ENCODE data around the gene LRRC34.

The LRRC34 gene

DNA sequence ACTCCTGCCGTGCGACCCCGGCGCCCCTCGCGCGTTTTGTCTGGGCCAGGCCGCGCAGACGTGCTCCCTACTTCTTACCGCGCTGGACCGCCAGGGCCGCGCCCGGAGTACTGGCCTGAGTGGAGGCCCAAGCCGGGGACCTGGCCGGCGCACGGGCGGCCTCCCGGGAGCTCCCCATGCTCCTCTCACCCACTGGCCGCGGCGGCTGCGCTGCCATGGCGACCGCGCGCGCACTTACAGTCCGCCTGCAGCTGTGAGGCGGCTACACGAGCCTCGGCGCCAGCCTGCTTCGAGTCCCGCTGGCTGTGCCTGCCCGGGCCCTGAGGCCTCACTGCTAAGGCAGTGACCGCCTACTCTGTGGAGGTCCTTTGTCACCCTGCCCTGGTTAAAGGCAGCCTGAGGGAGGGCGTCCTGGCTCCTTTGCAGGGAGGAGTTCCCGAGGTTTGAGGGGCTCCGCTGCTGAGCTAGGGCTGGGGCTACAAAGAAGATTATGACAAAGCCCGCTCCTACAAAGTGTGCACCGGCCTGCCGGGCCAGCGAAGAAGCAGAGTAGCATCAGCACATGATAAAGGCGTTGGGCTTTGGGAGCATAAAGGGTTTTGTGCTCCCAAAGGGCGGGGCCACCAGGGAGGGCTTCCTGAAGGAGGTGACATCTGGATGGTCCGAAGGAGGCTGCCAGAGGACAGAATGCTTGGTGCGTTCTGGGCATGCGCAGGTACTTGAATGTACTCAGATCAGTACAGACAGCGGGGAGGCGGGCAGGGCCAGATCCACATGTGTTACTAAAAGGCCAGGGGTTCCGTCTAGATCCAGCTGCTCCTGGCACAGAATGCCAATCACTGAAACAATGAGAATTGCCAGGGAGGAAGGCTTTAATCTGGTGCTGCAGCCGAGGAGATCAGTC, at the start of gene LRRC34, which contains the start of gene LRRIQ4:
TSS of gene LRRC34 (minus strand) at position 573 of the 904 bp plus-strand sequence. CDS start at position 217, 356 bp downstream.
TSS of gene LRRIQ4 (plus strand) at position 539 of the 904 bp plus-strand sequence. CDS start 9,052 bp downstream, outside the sequence.
- ATAC-seq (replicated peaks; ENCODE audit: extremely low read depth, poor library complexity, severe bottlenecking) (peak; percentile 54), DNase-seq (ENCODE audit: low spot score in 2 of 2) (peak; percentile 24 to 27)
- Mint-ChIP-seq H3K27ac (ENCODE audit: low read depth) (peak within 1 kb of the TSS; percentile 83), H3K4me3 (peak within 1 kb of the TSS; percentile 84), H3K36me3 (ENCODE audit: insufficient read depth) (peaks cover 3% of the 10 kb centered on the region), H3K27me3 (peaks cover 15% of the 10 kb centered on the region), H3K9me3 (peaks cover 5% of the 10 kb centered on the region), H3K4me1 (peaks cover 22% of the 10 kb centered on the region)

- no peak for ATAC-seq (replicated peaks; ENCODE audit: extremely low read depth, poor library complexity, severe bottlenecking)
- no peak for DNase-seq (ENCODE audit: low spot score in 2 of 2)
- H3K27ac Mint-ChIP-seq (ENCODE audit: low read depth): no peak overlapping the region
- no peak overlapping the region for H3K4me3 Mint-ChIP-seq
- no peaks in the 10 kb centered on the region for H3K4me1 Mint-ChIP-seq
- no peaks in the 10 kb centered on the region for H3K36me3 Mint-ChIP-seq (ENCODE audit: insufficient read depth)
- H3K9me3 Mint-ChIP-seq: no peaks in the 10 kb centered on the region
- peaks cover 41% of the 10 kb centered on the region for H3K27me3 Mint-ChIP-seq
Observed at GRCh38 chr3:169861871-169862270, 49.2 kb upstream of the LRRC34 start.

DNA sequence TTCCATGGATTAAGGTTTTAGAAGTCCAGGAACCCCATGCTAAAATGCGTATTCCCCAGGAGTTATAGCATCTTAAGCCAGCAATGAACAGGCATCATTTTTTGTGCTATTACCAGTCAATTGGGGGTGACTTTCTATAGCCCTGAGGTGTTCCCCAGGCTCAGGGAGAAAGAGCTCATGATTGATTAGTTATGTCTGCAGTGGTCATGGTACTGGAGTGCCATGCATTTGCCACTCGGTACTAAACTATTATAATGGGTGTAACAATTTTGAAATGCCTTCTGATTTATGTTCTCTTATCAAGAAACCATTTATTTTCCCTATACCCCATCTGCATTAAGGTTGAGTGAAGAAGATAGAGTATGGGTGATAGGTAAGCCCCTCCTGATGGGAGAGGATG, 45.1 kb upstream of the LRRC34 start:
- peaks cover 2% of the 10 kb centered on the region for H3K36me3 Mint-ChIP-seq (ENCODE audit: insufficient read depth)
- no peak overlapping the region for H3K27ac Mint-ChIP-seq (ENCODE audit: low read depth)
- no peaks in the 10 kb centered on the region for H3K4me1 Mint-ChIP-seq
- DNase-seq (ENCODE audit: low spot score in 2 of 2) (no peak), ATAC-seq (replicated peaks; ENCODE audit: extremely low read depth, poor library complexity, severe bottlenecking) (no peak)
- peaks cover 63% of the 10 kb centered on the region for H3K27me3 Mint-ChIP-seq
- no peak overlapping the region for H3K4me3 Mint-ChIP-seq
- H3K9me3 Mint-ChIP-seq: no peaks in the 10 kb centered on the region

- no peak overlapping the region for H3K4me3 Mint-ChIP-seq
- ATAC-seq (replicated peaks; ENCODE audit: extremely low read depth, poor library complexity, severe bottlenecking) (no peak), DNase-seq (ENCODE audit: low spot score in 2 of 2) (no peak)
- peaks cover 69% of the 10 kb centered on the region for H3K27me3 Mint-ChIP-seq
- no peaks in the 10 kb centered on the region for H3K4me1 Mint-ChIP-seq
- no peak overlapping the region for H3K27ac Mint-ChIP-seq (ENCODE audit: low read depth)
- peaks cover 2% of the 10 kb centered on the region for H3K36me3 Mint-ChIP-seq (ENCODE audit: insufficient read depth)
- no peaks in the 10 kb centered on the region for H3K9me3 Mint-ChIP-seq
Observed at GRCh38 chr3:169855514-169855913, 42.8 kb upstream of the LRRC34 start.

- peaks cover 2% of the 10 kb centered on the region for H3K36me3 Mint-ChIP-seq (ENCODE audit: insufficient read depth)
- DNase-seq (ENCODE audit: low spot score in 2 of 2) (no peak), ATAC-seq (replicated peaks; ENCODE audit: extremely low read depth, poor library complexity, severe bottlenecking) (no peak)
- H3K9me3 Mint-ChIP-seq: no peaks in the 10 kb centered on the region
- no peak overlapping the region for H3K4me3 Mint-ChIP-seq
- peaks cover 71% of the 10 kb centered on the region for H3K27me3 Mint-ChIP-seq
- no peaks in the 10 kb centered on the region for H3K4me1 Mint-ChIP-seq
- H3K27ac Mint-ChIP-seq (ENCODE audit: low read depth): no peak overlapping the region
Observed at GRCh38 chr3:169850618-169851017, 37.9 kb upstream of the LRRC34 start.

DNA sequence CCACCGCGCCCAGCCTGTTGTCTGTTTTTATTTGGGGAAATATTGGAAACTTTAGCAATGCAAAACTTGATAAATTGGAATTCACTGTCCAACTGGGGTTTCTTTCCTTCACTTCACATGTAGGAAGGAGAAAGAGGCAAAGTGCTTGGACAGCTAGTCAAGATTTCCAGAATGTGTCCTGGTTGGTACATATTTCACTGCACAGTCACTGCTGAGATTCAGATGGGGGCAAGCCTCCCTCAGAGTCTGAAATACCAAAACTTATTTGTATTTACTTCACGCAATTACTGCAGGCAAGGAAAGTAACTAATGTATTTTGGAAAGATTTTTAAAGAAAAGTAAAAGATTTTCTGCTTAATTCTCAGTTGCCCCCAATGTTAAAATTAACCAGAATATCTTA, 36.0 kb upstream of the LRRC34 start:
- ATAC-seq (replicated peaks; ENCODE audit: extremely low read depth, poor library complexity, severe bottlenecking) (no peak), DNase-seq (ENCODE audit: low spot score in 2 of 2) (no peak)
- H3K4me3 Mint-ChIP-seq: no peak overlapping the region
- H3K27me3 Mint-ChIP-seq: peaks cover 56% of the 10 kb centered on the region
- H3K27ac Mint-ChIP-seq (ENCODE audit: low read depth): no peak overlapping the region
- H3K36me3 Mint-ChIP-seq (ENCODE audit: insufficient read depth): peaks cover under 1% of the 10 kb centered on the region
- H3K9me3 Mint-ChIP-seq: no peaks in the 10 kb centered on the region
- H3K4me1 Mint-ChIP-seq: no peaks in the 10 kb centered on the region

GRCh38 chr3:169847896-169848295, 35.2 kb upstream of the LRRC34 start:
- Mint-ChIP-seq H3K9me3 (no peaks in the 10 kb centered on the region), H3K27ac (ENCODE audit: low read depth) (no peak overlapping the region), H3K4me1 (no peaks in the 10 kb centered on the region), H3K27me3 (peaks cover 55% of the 10 kb centered on the region), H3K4me3 (no peak overlapping the region), H3K36me3 (ENCODE audit: insufficient read depth) (no peaks in the 10 kb centered on the region)
- ATAC-seq (replicated peaks; ENCODE audit: extremely low read depth, poor library complexity, severe bottlenecking) (no peak), DNase-seq (ENCODE audit: low spot score in 2 of 2) (no peak)

GRCh38 chr3:169846458-169847193, 33.9 kb upstream of the LRRC34 start:
- Mint-ChIP-seq H3K4me1 (no peaks in the 10 kb centered on the region), H3K36me3 (ENCODE audit: insufficient read depth) (no peaks in the 10 kb centered on the region), H3K4me3 (no peak overlapping the region), H3K27me3 (peaks cover 54% of the 10 kb centered on the region), H3K9me3 (no peaks in the 10 kb centered on the region), H3K27ac (ENCODE audit: low read depth) (no peak overlapping the region)
- DNase-seq (ENCODE audit: low spot score in 2 of 2) (no peak), ATAC-seq (replicated peaks; ENCODE audit: extremely low read depth, poor library complexity, severe bottlenecking) (no peak)

DNA sequence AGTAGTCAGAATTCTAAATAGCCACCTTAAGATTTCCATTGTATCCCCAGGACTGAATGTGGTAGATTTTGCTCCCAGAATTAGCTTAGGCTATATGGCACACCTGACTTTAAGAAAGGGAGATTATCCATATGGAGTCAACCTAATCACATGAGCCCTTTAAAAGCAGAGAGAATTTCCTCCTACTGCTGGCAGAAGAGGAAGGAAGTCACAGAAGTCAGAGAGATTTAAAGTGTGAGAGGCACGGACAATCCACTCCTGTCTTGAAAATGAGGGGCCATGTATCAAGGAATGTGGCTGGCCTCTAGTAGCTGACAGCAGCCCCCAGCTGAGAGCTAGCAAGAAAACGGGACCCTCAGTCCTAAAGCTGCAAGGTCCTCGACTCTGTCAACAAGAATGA, 30.3 kb upstream of the LRRC34 start:
- Mint-ChIP-seq H3K4me1 (no peaks in the 10 kb centered on the region), H3K36me3 (ENCODE audit: insufficient read depth) (no peaks in the 10 kb centered on the region), H3K4me3 (no peak overlapping the region), H3K9me3 (no peaks in the 10 kb centered on the region), H3K27me3 (peaks cover 67% of the 10 kb centered on the region), H3K27ac (ENCODE audit: low read depth) (no peak overlapping the region)
- ATAC-seq (replicated peaks; ENCODE audit: extremely low read depth, poor library complexity, severe bottlenecking): no peak
- no peak for DNase-seq (ENCODE audit: low spot score in 2 of 2)

DNA sequence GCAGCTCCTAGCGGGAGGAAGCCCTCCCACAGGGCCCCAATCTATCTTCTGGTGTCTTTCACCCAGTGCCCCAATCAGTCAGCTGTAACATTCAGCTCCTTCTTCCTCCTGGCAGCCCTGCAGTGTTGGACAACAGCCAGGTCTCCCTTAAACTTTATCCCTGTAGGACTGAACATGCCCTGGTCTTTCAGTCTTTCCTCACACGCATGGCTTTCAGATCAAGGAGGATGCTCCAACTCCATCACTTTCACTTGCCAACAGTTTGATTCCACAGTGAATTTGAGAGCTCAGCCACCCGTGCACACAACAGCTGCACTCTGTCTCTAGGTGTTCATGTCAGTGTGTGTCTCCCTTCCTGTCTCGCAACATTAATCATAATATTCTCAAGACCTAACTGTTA, 28.5 kb upstream of the LRRC34 start:
- no peaks in the 10 kb centered on the region for H3K9me3 Mint-ChIP-seq
- no peak overlapping the region for H3K4me3 Mint-ChIP-seq
- no peak for DNase-seq (ENCODE audit: low spot score in 2 of 2)
- ATAC-seq (replicated peaks; ENCODE audit: extremely low read depth, poor library complexity, severe bottlenecking): no peak
- H3K4me1 Mint-ChIP-seq: no peaks in the 10 kb centered on the region
- H3K27ac Mint-ChIP-seq (ENCODE audit: low read depth): no peak overlapping the region
- H3K36me3 Mint-ChIP-seq (ENCODE audit: insufficient read depth): no peaks in the 10 kb centered on the region
- peaks cover 68% of the 10 kb centered on the region for H3K27me3 Mint-ChIP-seq

DNA sequence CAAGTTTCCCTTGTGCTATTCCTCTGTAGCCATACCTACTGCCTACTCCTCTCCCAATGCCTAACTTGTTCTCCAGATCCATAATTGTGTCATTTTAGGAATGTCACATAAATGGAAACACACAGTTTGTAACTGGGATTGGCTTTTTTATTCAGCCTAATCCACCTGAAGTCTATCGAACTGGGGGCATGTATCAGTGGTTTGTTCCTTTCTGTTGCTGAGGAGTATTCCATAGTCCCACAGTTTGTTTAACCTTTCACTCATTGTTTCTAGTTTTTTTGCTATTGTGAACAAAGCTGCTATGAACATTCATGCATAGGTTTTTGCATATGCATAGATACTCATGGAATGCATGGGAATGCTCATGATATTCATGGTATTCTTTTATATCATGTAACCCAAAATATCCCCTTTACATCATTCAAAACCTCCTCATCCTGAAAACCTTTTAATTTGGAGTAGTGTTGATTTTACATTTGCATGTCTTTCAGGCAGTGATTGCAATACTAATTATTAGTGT, 25.9 kb upstream of the LRRC34 start:
- ATAC-seq (replicated peaks; ENCODE audit: extremely low read depth, poor library complexity, severe bottlenecking) (no peak), DNase-seq (ENCODE audit: low spot score in 2 of 2) (no peak)
- no peak overlapping the region for H3K27ac Mint-ChIP-seq (ENCODE audit: low read depth)
- no peaks in the 10 kb centered on the region for H3K4me1 Mint-ChIP-seq
- no peak overlapping the region for H3K4me3 Mint-ChIP-seq
- H3K36me3 Mint-ChIP-seq (ENCODE audit: insufficient read depth): no peaks in the 10 kb centered on the region
- no peaks in the 10 kb centered on the region for H3K9me3 Mint-ChIP-seq
- H3K27me3 Mint-ChIP-seq: peaks cover 58% of the 10 kb centered on the region

DNA sequence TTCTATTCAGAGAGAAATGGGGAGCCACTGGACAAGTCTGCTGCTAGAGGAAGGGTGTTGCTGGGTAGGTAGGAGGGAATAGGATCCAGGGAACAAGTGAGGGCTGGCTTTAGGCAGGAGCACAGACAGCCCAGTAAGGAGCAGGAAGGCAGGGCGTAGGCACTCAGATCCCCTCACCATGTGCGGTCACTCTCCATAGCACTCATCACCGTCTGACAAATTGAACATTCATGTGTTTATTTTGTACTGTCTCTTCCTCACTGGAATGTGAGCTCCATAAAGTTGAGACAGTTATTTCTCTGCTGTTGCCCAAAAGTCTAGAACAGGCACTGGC, 24.2 kb upstream of the LRRC34 start:
- ATAC-seq (replicated peaks; ENCODE audit: extremely low read depth, poor library complexity, severe bottlenecking) (no peak), DNase-seq (ENCODE audit: low spot score in 2 of 2) (no peak)
- Mint-ChIP-seq H3K9me3 (no peaks in the 10 kb centered on the region), H3K36me3 (ENCODE audit: insufficient read depth) (no peaks in the 10 kb centered on the region), H3K27ac (ENCODE audit: low read depth) (no peak overlapping the region), H3K4me1 (no peaks in the 10 kb centered on the region), H3K27me3 (peaks cover 46% of the 10 kb centered on the region), H3K4me3 (no peak overlapping the region)

All from central memory CD8-positive, alpha-beta T cell (primary cell).